HG02870 (cell line): ENCODE results near the gene PHB1.
"Not testable (repeated sequence)": the region's sequence is repeated elsewhere in the genome, so short reads cannot be mapped to it uniquely, and the experiment has no call there.

ENCODE experiments used
- ATAC-seq: cut with Tn5 transposase; IDR thresholded peaks from one replicate; pipeline ENCODE4 v1.9.1; 2021; ENCODE audit warnings: mild to moderate bottlenecking, moderate library complexity; ENCODE audit not compliant: unreplicated experiment

PHB1 gene

GRCh38 chr17:49439673-49440571, 25.2 kb upstream of the PHB1 start:
- no peak for ATAC-seq

- ATAC-seq = no peak
These were observed 24.6 kb upstream of the PHB1 start for GRCh38 chr17:49439305-49439672.

DNA sequence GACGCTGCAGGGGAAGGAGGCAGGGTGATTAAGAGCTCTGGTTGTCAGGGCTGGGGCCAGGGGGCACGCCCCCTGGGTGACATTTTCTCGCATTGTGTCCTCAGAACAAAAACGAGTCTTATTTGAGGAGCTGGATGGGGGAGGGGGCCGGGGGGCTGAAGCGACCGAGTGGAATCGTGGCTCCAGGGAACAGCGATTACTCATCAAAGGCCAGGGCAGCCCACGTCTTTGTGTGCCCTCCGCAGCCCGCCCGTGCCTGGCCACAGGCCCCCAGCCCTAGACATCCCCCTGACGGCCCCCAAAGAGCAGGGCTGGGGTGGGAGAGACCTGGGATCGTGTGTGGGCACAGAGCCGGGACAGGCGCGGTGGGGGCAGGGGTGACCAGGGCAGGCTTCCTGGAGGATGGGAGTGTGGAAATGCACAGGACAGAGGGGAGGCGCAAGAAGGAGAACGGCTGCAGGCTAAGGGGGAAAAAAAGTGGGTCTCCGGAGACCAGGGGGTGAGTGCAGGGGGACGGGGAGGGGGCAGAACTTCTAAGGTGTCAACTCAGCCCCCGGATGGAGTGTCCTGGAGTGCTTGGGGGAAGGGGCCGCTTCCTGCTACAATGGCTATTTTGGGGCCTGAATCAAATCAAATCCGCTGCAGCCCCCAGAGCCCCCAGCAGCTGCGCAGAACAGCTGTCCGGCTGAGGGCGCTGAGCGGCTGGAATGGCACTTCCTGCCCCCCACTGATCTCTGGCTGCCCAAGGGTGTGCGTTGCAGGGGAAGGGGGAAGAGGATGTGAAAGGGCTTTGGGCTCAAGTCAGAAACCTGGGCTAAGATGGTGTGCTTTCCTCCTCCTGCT, 24.0 kb upstream of the PHB1 start:
- ATAC-seq = no peak

DNA sequence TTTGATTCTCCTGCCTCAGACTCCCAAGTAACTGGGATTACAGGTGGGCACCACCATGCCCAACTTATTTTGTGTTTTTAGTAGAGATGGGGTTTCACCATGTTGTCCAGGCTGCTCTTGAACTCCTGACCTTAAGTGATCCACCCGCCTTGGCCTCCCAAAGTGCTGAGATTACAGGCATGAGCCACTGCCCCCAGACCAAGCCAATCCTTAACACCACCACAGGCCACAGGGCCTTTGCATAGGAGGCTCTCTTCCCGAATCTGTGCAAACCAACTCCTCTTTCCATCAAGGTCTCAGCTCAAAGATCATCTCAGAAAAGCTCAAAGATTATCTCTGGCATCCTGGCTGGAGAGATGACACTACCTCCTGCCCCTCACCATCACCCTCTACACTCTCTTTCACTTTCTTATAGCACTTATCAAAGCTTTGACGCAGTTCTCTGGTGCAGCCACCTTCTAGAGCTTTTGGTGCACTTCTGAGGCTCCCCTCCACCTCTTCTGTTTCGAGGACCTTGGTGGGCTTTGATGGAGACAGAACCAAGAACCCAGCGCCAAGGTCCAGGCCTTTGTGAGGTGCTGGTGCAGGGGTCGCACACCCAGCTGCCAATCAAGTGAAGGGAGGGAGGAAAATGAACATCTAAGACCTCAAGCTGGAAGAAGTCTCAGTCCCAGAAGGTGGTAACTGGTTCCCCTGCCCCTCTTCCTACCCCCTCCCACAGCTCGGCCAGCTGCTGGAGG, 23.2 kb upstream of the PHB1 start:
- ATAC-seq = no peak

DNA sequence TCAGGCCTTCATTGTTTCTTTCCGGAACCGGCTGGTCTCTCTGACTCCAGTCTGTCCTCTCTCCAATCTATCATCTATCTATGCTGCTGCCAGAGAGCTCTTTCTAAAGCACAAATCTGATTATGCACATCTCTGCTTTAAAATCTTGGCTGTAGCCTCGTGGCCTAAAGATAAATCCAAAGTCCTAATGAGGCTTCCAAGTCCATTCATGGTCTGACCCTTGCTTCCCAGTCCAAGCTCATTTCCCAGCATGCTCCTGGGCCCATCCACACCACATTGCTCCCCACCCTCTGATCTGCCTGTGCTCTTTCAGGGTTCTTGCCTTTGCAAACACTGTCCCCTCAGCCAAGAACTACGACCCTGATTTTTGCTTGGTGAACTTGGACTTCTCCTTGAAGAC, 21.5 kb upstream of the PHB1 start:
- ATAC-seq = no peak

DNA sequence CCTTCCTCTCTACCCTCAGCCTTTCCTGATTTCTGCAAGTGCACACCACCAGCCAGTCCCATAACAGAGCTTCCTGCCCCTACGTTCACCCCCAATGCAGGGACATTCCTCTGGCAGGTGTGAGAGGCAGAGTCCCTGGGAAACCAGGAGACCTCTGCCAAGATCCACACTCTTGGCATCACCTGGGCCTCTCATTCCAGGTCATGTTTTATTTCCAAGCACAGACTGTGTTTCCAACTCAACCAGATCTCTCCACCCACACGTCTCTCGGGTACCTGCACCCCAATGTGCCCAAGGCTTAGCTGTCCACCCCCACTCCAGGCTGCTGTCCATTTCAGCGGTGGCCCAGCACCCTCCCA, 21.0 kb upstream of the PHB1 start:
- no peak for ATAC-seq

DNA sequence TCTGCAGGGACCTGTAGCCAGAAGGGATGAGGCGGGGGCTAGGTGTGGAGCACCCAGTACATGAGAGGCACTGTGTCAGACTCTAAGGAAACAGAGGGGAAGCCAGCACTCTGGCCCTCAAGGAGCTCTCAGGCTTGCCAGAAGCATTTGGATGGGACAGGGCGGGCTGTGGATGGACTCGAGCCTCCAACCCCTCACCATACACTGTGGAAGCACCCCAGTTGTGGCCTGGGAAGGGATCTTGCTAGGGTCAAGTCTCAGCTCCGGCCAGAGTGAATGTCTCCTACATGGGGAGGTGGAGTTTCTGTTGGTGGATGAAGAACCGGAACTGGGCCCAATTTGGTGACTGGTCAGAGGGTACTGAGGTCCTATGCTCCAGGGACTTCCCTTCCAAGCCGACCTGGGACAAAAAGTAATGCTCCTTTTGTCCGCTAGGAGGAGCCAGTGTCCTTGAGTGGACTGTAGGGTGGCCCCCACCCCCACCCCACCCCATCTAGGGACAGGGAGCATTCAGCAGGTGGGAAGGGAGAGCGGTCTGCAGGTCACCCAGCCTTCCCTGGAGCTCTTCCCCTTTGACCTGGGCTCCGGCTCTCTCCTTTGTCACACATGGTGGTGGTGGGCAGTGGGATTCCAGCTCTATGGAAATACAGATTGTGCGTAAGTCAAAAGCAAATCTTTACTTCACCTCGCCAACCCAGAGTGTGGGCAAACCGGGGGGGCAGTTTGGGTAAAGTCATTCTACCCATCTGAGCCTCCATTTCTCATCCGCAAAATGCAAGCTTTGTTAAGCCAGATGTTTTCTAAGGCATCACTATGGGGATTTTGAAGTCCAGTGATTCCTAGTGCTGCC, 20.4 kb upstream of the PHB1 start:
- ATAC-seq = no peak

- no peak for ATAC-seq
These were observed 18.5 kb upstream of the PHB1 start for GRCh38 chr17:49433000-49433694.

DNA sequence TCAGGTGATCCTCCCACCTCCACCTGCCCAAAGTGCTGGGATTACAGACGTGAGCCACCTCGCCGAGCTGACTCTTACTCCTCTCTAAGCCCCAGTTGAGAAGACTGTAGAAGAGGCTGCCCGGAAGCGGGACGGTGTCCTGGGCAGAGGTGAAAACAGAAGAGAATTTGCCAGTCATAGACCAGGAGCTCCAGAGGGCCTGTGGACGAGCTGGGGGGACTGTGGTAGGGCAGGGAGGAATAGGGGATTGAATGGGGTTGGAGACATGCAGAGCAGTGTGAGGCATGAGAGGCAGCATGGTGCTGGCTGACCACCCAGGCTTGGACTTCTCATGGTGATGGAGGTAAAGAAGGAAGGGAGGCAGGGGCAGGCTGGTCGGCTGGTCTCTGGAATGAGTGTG, 17.1 kb upstream of the PHB1 start:
- ATAC-seq = no peak

- no peak for ATAC-seq
These were observed 10.3 kb upstream of the PHB1 start for GRCh38 chr17:49425004-49425286.

- not testable (repeated sequence) for ATAC-seq
These were observed 9.8 kb upstream of the PHB1 start for GRCh38 chr17:49424276-49425003.

GRCh38 chr17:49422714-49423113, 8.0 kb upstream of the PHB1 start:
- no peak for ATAC-seq

DNA sequence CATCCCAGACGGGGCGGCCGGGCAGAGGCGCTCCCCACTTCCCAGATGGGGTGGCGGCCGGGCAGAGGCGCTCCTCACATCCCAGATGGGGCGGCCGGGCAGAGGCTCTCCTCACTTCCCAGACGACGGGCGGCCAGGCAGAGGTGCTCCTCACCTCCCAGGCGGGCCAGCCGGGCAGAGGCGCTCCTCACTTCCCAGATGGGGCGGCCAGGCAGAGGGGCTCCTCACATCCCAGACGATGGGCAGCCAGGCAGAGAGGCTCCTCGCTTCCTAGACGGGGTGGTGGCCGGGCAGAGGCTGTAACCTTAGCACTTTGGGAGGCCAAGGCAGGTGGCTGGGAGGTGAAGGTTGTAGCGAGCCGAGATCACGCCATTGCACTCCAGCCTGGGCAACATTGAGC, 5.1 kb upstream of the PHB1 start:
- not testable (repeated sequence) for ATAC-seq

GRCh38 chr17:49418754-49419740, 4.4 kb upstream of the PHB1 start:
- ATAC-seq = not testable (repeated sequence)

- no peak for ATAC-seq
These were observed 436 bp downstream of the PHB1 start for GRCh38 chr17:49414271-49414621.

- no peak for ATAC-seq
These were observed 5.6 kb downstream of the PHB1 start for GRCh38 chr17:49409066-49409465.

GRCh38 chr17:49407981-49408501, 6.6 kb downstream of the PHB1 start:
- no peak for ATAC-seq

GRCh38 chr17:49407086-49407485, 7.6 kb downstream of the PHB1 start:
- ATAC-seq = no peak
